Erythroblast (primary cell): Measurements from ENCODE around the gene FALEC.

ENCODE experiments used
- GATA1 ChIP-seq: IDR thresholded peaks from 2 replicates; pipeline ENCODE4 v1.6.1; 2011; ENCODE audit warnings: low read depth, mild to moderate bottlenecking, control low read depth, low read length, moderate library complexity
- POLR2A ChIP-seq: IDR thresholded peaks from 2 replicates; pipeline ENCODE4 v1.6.1; 2011; ENCODE audit warnings: mild to moderate bottlenecking, low read length

DNA sequence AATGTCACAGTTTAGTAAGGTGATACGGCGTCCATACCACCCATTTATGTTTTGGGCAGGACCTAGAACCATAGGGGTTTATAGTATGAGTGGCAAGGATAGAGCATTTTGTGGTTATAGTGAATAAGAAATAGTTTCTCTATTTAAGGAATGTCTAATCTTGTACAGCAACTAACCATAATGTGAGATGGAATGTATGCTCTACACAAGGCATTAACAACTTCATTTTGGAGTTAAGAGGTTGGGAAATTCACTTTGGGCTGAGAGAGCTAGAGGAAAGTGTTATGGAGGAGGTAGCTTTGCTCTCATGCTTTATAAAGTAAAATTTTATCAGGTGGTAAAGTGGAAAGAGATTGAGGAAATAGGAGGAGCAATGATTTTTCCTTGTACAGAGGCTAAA, 66.8 kb downstream of the FALEC start:
- TF ChIP-seq POLR2A (no peak), GATA1 (no peak)
